Measurements from ENCODE around the gene ATP1A1. TPM values are rescaled to one million over a fixed set of nuclear protein-coding genes. Genes with fewer than 3 reads are reported as not detected.

The ATP1A1 gene
- total and polyA plus RNA-seq, 5 donors from 2014 or later: 52.4 to 228 (median 63.5) TPM

GRCh38 chr1:116356067-116356466, 17.0 kb upstream of the ATP1A1 start:
- H3K27ac Mint-ChIP-seq: peak overlapping the region in 2 of 3 donors; percentile 31 to 53
- Histone ChIP-seq H3K9me3 (ENCODE audit: control insufficient read depth in 2 of 2, low read length in 2 of 2) (no peaks in the 10 kb centered on the region), H3K27me3 (ENCODE audit: control insufficient read depth, insufficient read depth, low read length) (no peaks in the 10 kb centered on the region), H3K4me3 (ENCODE audit: low read depth, low read length) (no peak overlapping the region), H3K36me3 (ENCODE audit: control insufficient read depth, insufficient read depth, low read length) (no peaks in the 10 kb centered on the region), H3K4me1 (ENCODE audit: control insufficient read depth, insufficient read depth, low read length, poor library complexity, severe bottlenecking) (peaks cover 7% of the 10 kb centered on the region), H3K27ac (ENCODE audit: insufficient read depth, low read length, poor library complexity, severe bottlenecking) (no peak overlapping the region)
- peaks cover 10% of the 10 kb centered on the region for H3K27me3 Mint-ChIP-seq
- no peaks in the 10 kb centered on the region for H3K9me3 Mint-ChIP-seq
- H3K4me1 Mint-ChIP-seq: peaks cover 21 to 53% (median 27%) of the 10 kb centered on the region in 4 donors
- no peaks in the 10 kb centered on the region for H3K36me3 Mint-ChIP-seq
- DNase-seq: no peak
- ATAC-seq (ENCODE audit: low read depth in 2 of 2): no peak
- no peak overlapping the region for H3K4me3 Mint-ChIP-seq

GRCh38 chr1:116356673-116357072, 16.4 kb upstream of the ATP1A1 start:
- Mint-ChIP-seq H3K27ac (peak overlapping the region in 2 of 3 donors; percentile 11 to 68), H3K27me3 (peaks cover 10% of the 10 kb centered on the region), H3K4me1 (peaks cover 21 to 47% (median 26%) of the 10 kb centered on the region in 4 donors), H3K4me3 (no peak overlapping the region), H3K36me3 (no peaks in the 10 kb centered on the region), H3K9me3 (no peaks in the 10 kb centered on the region)
- no peaks in the 10 kb centered on the region for H3K9me3 ChIP-seq (ENCODE audit: control insufficient read depth in 2 of 2, low read length in 2 of 2)
- H3K4me3 ChIP-seq (ENCODE audit: low read depth, low read length): no peak overlapping the region
- no peak for DNase-seq
- no peak for ATAC-seq (ENCODE audit: low read depth in 2 of 2)
- peaks cover 7% of the 10 kb centered on the region for H3K4me1 ChIP-seq (ENCODE audit: control insufficient read depth, insufficient read depth, low read length, poor library complexity, severe bottlenecking)
- H3K36me3 ChIP-seq (ENCODE audit: control insufficient read depth, insufficient read depth, low read length): no peaks in the 10 kb centered on the region
- no peaks in the 10 kb centered on the region for H3K27me3 ChIP-seq (ENCODE audit: control insufficient read depth, insufficient read depth, low read length)
- no peak overlapping the region for H3K27ac ChIP-seq (ENCODE audit: insufficient read depth, low read length, poor library complexity, severe bottlenecking)

- Mint-ChIP-seq H3K9me3 (no peaks in the 10 kb centered on the region), H3K27me3 (peaks cover 14% of the 10 kb centered on the region), H3K4me3 (no peak overlapping the region), H3K4me1 (peaks cover 13 to 44% (median 18%) of the 10 kb centered on the region in 4 donors), H3K36me3 (no peaks in the 10 kb centered on the region), H3K27ac (peak overlapping the region in 2 of 3 donors; percentile 11 to 22)
- no peaks in the 10 kb centered on the region for H3K9me3 ChIP-seq (ENCODE audit: control insufficient read depth in 2 of 2, low read length in 2 of 2)
- H3K36me3 ChIP-seq (ENCODE audit: control insufficient read depth, insufficient read depth, low read length): no peaks in the 10 kb centered on the region
- H3K27me3 ChIP-seq (ENCODE audit: control insufficient read depth, insufficient read depth, low read length): no peaks in the 10 kb centered on the region
- ATAC-seq (ENCODE audit: low read depth in 2 of 2) (no peak), DNase-seq (no peak)
- peaks cover under 1% of the 10 kb centered on the region for H3K4me1 ChIP-seq (ENCODE audit: control insufficient read depth, insufficient read depth, low read length, poor library complexity, severe bottlenecking)
- H3K27ac ChIP-seq (ENCODE audit: insufficient read depth, low read length, poor library complexity, severe bottlenecking): no peak overlapping the region
- no peak overlapping the region for H3K4me3 ChIP-seq (ENCODE audit: low read depth, low read length)
Measured at GRCh38 chr1:116357487-116357886, 15.6 kb upstream of the ATP1A1 start.

DNA sequence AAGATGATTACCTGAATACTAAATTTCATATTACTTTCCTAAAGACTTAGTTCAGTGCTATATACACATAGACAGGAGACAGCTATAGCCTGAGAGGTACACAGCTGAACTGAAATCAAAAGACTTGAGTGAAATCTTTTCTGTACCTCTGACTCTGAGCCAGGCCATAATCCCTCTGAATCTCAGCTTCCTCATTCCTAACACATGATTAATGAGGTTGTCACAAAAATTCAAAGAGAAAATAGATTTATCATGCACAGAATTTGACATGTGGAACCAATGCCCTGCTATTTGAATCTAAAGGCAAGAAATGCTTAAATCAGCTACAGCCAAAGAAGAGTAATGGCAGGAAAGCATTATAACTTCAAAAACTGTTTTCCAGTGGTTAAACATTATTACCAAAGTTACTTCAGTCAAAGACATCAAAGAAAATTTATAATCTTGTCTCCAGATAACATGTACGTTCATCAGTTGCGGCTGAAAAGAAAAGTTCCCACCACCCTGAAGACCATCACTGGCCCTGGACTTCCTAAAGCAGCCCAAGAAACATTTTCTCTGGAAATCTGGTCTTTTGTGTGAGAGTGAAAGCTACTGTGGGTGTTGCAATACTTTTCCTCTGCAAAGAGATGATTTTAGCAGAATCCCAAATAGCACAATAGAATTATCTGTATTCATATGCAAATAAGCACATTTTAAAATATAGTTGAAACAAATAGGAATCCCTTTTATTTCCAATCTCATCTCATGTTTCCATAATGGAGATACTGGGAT, 13.8 kb upstream of the ATP1A1 start:
- H3K27me3 ChIP-seq (ENCODE audit: control insufficient read depth, insufficient read depth, low read length): no peaks in the 10 kb centered on the region
- no peak for DNase-seq
- no peaks in the 10 kb centered on the region for H3K36me3 ChIP-seq (ENCODE audit: control insufficient read depth, insufficient read depth, low read length)
- no peak overlapping the region for H3K27ac ChIP-seq (ENCODE audit: insufficient read depth, low read length, poor library complexity, severe bottlenecking)
- H3K4me3 ChIP-seq (ENCODE audit: low read depth, low read length): no peak overlapping the region
- H3K9me3 ChIP-seq (ENCODE audit: control insufficient read depth in 2 of 2, low read length in 2 of 2): no peaks in the 10 kb centered on the region
- Mint-ChIP-seq H3K27me3 (peaks cover 18% of the 10 kb centered on the region), H3K4me3 (no peak overlapping the region), H3K4me1 (peaks cover 6 to 39% (median 17%) of the 10 kb centered on the region in 4 donors), H3K36me3 (no peaks in the 10 kb centered on the region), H3K9me3 (peaks cover 0 to 3% (median 0%) of the 10 kb centered on the region in 7 donors), H3K27ac (peak overlapping the region in 1 of 3 donors; percentile 30)
- no peak for ATAC-seq (ENCODE audit: low read depth in 2 of 2)
- no peaks in the 10 kb centered on the region for H3K4me1 ChIP-seq (ENCODE audit: control insufficient read depth, insufficient read depth, low read length, poor library complexity, severe bottlenecking)

DNA sequence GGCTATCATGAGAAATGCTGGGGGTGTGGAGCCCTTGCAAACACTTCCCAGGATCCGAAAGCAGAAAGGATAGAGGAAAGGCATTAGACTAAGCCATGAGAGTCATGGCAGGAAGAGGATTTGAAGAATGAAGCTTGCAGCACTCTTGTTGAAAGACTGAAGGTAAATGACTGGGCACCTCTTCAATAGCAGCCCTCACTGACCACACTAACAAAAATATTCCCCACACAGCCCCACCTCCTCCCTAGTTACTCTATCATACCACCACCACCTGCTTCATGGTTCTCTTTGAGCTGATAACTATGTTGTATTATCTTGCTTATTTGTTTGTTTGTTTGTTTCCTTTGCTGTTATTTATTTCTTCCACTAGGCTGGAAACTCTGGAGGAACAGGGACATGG, 13.2 kb upstream of the ATP1A1 start:
- peaks cover 0 to 3% (median 0%) of the 10 kb centered on the region in 7 donors for H3K9me3 Mint-ChIP-seq

DNA sequence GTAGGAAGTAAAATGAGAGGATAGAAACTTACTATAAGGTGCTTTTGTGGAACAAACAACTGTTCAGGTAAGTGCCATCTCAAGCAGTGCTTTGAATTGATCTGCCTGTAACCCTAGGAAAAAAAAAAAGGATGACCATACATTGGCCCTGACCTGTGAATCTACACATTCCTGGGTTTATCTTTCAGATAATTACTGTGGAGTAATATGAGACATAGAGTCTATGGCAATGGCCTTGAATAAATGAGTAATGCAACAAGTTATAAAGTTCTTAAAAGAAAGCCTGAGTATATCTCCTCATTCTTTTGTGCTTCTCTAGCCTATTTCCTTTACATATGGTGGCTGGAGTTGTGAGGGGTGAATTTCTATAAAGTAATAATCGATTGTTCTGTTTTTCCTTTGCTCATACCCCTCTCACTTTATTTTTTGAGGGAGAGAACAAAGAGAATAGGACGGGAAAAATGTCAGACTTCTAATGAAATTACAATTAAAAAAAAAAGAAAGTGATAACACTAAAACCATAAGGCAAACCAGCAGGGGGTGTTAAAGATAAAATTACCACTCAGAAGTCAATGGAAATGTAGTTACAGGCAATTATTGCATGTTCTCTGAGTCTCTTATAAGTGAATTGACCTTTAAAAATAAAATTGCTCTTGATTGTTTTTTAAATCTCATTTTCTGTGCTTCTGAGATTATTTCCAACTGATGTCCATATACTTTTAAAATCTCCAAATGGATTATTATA, 12.4 kb upstream of the ATP1A1 start:
- peaks cover 18% of the 10 kb centered on the region for H3K27me3 Mint-ChIP-seq

More for the DNA sequence above, 13.2 kb upstream of the ATP1A1 start:
- no peaks in the 10 kb centered on the region for H3K27me3 ChIP-seq (ENCODE audit: control insufficient read depth, insufficient read depth, low read length)
- DNase-seq: no peak
- H3K36me3 ChIP-seq (ENCODE audit: control insufficient read depth, insufficient read depth, low read length): no peaks in the 10 kb centered on the region
- peaks cover 0 to 38% (median 15%) of the 10 kb centered on the region in 4 donors for H3K4me1 Mint-ChIP-seq
- H3K9me3 ChIP-seq (ENCODE audit: control insufficient read depth in 2 of 2, low read length in 2 of 2): no peaks in the 10 kb centered on the region
- no peak for ATAC-seq (ENCODE audit: low read depth in 2 of 2)
- no peak overlapping the region for H3K27ac ChIP-seq (ENCODE audit: insufficient read depth, low read length, poor library complexity, severe bottlenecking)
- H3K4me3 ChIP-seq (ENCODE audit: low read depth, low read length): no peak overlapping the region
- peaks cover 18% of the 10 kb centered on the region for H3K27me3 Mint-ChIP-seq
- no peaks in the 10 kb centered on the region for H3K4me1 ChIP-seq (ENCODE audit: control insufficient read depth, insufficient read depth, low read length, poor library complexity, severe bottlenecking)
- no peaks in the 10 kb centered on the region for H3K36me3 Mint-ChIP-seq
- peak overlapping the region in 1 of 3 donors; percentile 30 for H3K27ac Mint-ChIP-seq
- H3K4me3 Mint-ChIP-seq: no peak overlapping the region

DNA sequence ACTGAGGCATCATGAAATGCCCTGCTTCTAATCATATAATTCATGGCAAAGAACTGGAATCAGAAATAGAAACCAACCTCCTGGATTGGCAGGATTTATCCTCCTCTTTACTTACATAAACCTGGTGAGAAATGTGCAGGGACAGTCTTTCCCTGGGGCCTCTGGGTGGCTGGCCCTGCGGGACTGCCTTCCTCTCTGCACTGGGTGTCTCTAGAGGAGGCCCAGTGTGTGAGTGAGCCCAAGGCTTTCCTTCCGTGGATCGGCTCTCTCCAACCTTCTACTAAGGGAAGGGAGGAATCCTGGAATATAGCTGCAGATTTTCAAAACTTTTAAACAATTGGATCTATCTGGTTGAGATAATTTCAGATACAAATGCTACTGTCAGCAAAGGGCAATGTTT, 11.4 kb upstream of the ATP1A1 start:
- Histone ChIP-seq H3K4me1 (ENCODE audit: control insufficient read depth, insufficient read depth, low read length, poor library complexity, severe bottlenecking) (no peaks in the 10 kb centered on the region), H3K9me3 (ENCODE audit: control insufficient read depth in 2 of 2, low read length in 2 of 2) (no peaks in the 10 kb centered on the region), H3K36me3 (ENCODE audit: control insufficient read depth, insufficient read depth, low read length) (no peaks in the 10 kb centered on the region), H3K27me3 (ENCODE audit: control insufficient read depth, insufficient read depth, low read length) (no peaks in the 10 kb centered on the region), H3K27ac (ENCODE audit: insufficient read depth, low read length, poor library complexity, severe bottlenecking) (no peak overlapping the region), H3K4me3 (ENCODE audit: low read depth, low read length) (no peak overlapping the region)
- Mint-ChIP-seq H3K27me3 (peaks cover 18% of the 10 kb centered on the region), H3K9me3 (peaks cover 0 to 3% (median 0%) of the 10 kb centered on the region in 7 donors), H3K36me3 (no peaks in the 10 kb centered on the region), H3K4me1 (peaks cover 0 to 28% (median 14%) of the 10 kb centered on the region in 4 donors), H3K27ac (no peak overlapping the region), H3K4me3 (no peak overlapping the region)
- DNase-seq (no peak), ATAC-seq (ENCODE audit: low read depth in 2 of 2) (no peak)

More for the DNA sequence above, 12.4 kb upstream of the ATP1A1 start:
- ATAC-seq (ENCODE audit: low read depth in 2 of 2): no peak
- no peak overlapping the region for H3K27ac Mint-ChIP-seq
- peak in 2 of 3 donors; percentile 48 to 67 for DNase-seq
- no peaks in the 10 kb centered on the region for H3K36me3 Mint-ChIP-seq
- Histone ChIP-seq H3K27me3 (ENCODE audit: control insufficient read depth, insufficient read depth, low read length) (no peaks in the 10 kb centered on the region), H3K4me1 (ENCODE audit: control insufficient read depth, insufficient read depth, low read length, poor library complexity, severe bottlenecking) (no peaks in the 10 kb centered on the region), H3K27ac (ENCODE audit: insufficient read depth, low read length, poor library complexity, severe bottlenecking) (no peak overlapping the region), H3K9me3 (ENCODE audit: control insufficient read depth in 2 of 2, low read length in 2 of 2) (no peaks in the 10 kb centered on the region), H3K4me3 (ENCODE audit: low read depth, low read length) (no peak overlapping the region), H3K36me3 (ENCODE audit: control insufficient read depth, insufficient read depth, low read length) (no peaks in the 10 kb centered on the region)
- peaks cover 0 to 35% (median 15%) of the 10 kb centered on the region in 4 donors for H3K4me1 Mint-ChIP-seq
- H3K9me3 Mint-ChIP-seq: peaks cover 0 to 3% (median 0%) of the 10 kb centered on the region in 7 donors
- no peak overlapping the region for H3K4me3 Mint-ChIP-seq
